Esophagus muscularis mucosa (tissue), 4 donors: ENCODE measurements around the gene C5orf15. TPM values are rescaled to one million over a fixed set of nuclear protein-coding genes. Genes with fewer than 3 reads are reported as not detected.

Experiments used
- DNase-seq: peaks from one replicate; pipeline ENCODE4 v3.0.0-alpha.2; 2017; ENCODE audit errors: extremely low spot score
- H3K27ac ChIP-seq, 4 donors: fragments of 200-600 bp; sonication (generic); replicated peaks in 1 of 4; 1 replicate in 3 of 4; 2 replicates in 1 of 4; pipeline ENCODE4 v1.5.1; 2016 to 2019; ENCODE audit warnings: mild to moderate bottlenecking in 1 of 4
- H3K27me3 ChIP-seq, 4 donors: fragments of 200-600 bp; sonication (generic); one replicate each; pipeline versions ENCODE4 v1.5.1 to v1.6.0; 2016 to 2019
- H3K36me3 ChIP-seq, 4 donors: fragments of 200-600 bp; sonication (generic); one replicate each; pipeline ENCODE4 v1.5.1; 2016 to 2019
- H3K4me1 ChIP-seq, 4 donors: fragments of 200-600 bp; sonication (generic); one replicate each; pipeline ENCODE4 v1.5.1; 2016 to 2019
- H3K4me3 ChIP-seq, 4 donors: fragments of 200-600 bp; sonication (generic); 1 replicate in 2 of 4; 2 replicates in 2 of 4; pipeline ENCODE4 v1.5.1; 2016 to 2019; ENCODE audit warnings: mild to moderate bottlenecking in 4 of 4, moderate library complexity in 1 of 4
- H3K9me3 ChIP-seq, 4 donors: fragments of 200-600 bp; sonication (generic); 1 replicate in 3 of 4; 2 replicates in 1 of 4; pipeline ENCODE4 v1.5.1; 2016 to 2019
- CTCF ChIP-seq, 3 experiments: fragments of 200-600 bp in 2 of 3; fragments of 450-650 bp in 1 of 3; sonication (generic) in 2 of 3; IDR thresholded peaks; one replicate each; pipeline ENCODE4 v1.5.1; 2017 to 2019; ENCODE audit warnings: antibody characterized with exemption in 3 of 3, mild to moderate bottlenecking in 2 of 3, moderate library complexity in 1 of 3
- EP300 ChIP-seq: sonication (generic); formaldehyde crosslinking; IDR thresholded peaks from one replicate; pipeline ENCODE4 v1.6.1; 2017; ENCODE audit warnings: antibody characterized with exemption
- POLR2A ChIP-seq: fragments of 450-650 bp; IDR thresholded peaks from one replicate; pipeline ENCODE4 v1.6.1; 2017; ENCODE audit warnings: antibody characterized with exemption, moderate library complexity, mild to moderate bottlenecking, low read depth
- POLR2AphosphoS5 ChIP-seq, 2 donors: sonication (generic); formaldehyde crosslinking; IDR thresholded peaks; one replicate each; pipeline ENCODE4 v1.6.1; 2017; ENCODE audit warnings: antibody characterized with exemption in 2 of 2
- WGBS: methylation state at CpG from one replicate; pipeline ENCODE4 v1.1.5; 2018; 5-methylcytosine and 5-hydroxymethylcytosine counted together
- intact Hi-C: fragments of 100-400 bp; cut with DNase I; formaldehyde crosslinking; loops from one replicate; pipeline ENCODE4 v1.15.1; 2023
- total RNA-seq, 4 donors: library from RNA; depleted of rRNA; stranded (reverse); fragments of >200 nt; gene quantifications; one replicate each; pipeline versions ENCODE4 v1.1.0 to v1.2.1, GENCODE V29; 2016

The C5orf15 gene
- 10 to 100 TPM; 20.3 to 26.1 (median 22.2) TPM for total RNA-seq

- under 1% methylated on average over 42 of the region's 48 CpGs for WGBS
- intact Hi-C loops = no loop called here
- Histone ChIP-seq H3K36me3 (peaks cover 14 to 35% (median 23%) of the 10 kb centered on the region in 4 donors), H3K4me1 (peaks cover 21 to 42% (median 32%) of the 10 kb centered on the region in 4 donors), H3K27ac (peak within 1 kb of the TSS; percentile 89 to 94 (median 91)), H3K9me3 (no peaks in the 10 kb centered on the region), H3K4me3 (peak within 1 kb of the TSS; percentile 80 to 95 (median 84)), H3K27me3 (no peaks in the 10 kb centered on the region)
- TF ChIP-seq EP300 (no peak), POLR2A (peak; percentile 33), CTCF (IDR thresholded peaks at IDR 0.05) (peak in 2 of 3 experiments; percentile 32 to 34), POLR2AphosphoS5 (IDR thresholded peaks at IDR 0.05) (peak; percentile 95 to 98)
- DNase-seq = peak; percentile 97
Measured at GRCh38 chr5:133968204-133968980, at the start of gene C5orf15. Gene C5orf15 (minus strand): TSS chr5:133968625. CDS start chr5:133968584, 41 bp downstream.

- Histone ChIP-seq H3K36me3 (no peaks in the 10 kb centered on the region), H3K27me3 (no peaks in the 10 kb centered on the region), H3K9me3 (no peaks in the 10 kb centered on the region), H3K27ac (no peak overlapping the region), H3K4me1 (peaks cover 13 to 20% (median 19%) of the 10 kb centered on the region in 4 donors), H3K4me3 (no peak overlapping the region)
- DNase-seq = no peak
- intact Hi-C loops = no loop called here
- TF ChIP-seq CTCF (IDR thresholded peaks at IDR 0.05) (no peak), EP300 (no peak), POLR2A (no peak), POLR2AphosphoS5 (IDR thresholded peaks at IDR 0.05) (no peak)
- WGBS = 63% methylated on average over 2 of the region's 2 CpGs
Measured at GRCh38 chr5:134008266-134008749, 39.9 kb upstream of the C5orf15 start.

DNA sequence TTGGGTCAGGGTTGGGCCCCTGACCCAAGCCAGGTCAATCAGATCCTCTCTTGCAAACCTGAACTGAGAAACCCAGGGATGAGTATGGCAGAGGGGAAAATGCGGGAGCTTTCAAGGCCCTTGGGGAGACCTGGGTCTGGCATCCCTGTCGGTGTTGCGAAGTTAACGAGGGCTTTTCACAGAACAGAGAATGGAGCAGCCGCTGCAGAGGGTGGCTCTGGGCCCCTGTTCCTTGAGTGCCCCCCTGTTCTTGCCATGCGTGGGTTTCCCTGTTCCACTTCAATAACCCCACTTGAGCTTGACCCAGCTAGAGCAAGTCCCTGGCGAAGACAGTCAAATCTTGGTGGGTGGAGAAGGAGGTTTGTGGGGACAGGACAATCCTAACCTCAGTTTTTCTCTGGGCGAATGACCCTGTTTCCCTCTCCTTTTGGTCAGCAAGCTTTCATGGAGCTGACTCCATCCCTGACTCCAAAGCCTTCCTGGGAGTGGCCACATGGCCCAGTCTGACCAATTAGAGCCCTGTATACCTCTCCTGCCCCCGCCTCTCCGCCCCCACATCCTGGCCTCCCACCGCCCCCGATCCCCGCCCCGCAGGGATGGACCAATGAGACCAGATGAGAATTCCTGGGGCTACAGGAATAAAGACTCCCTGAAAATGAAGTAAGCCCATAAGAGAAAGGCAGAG is 39.3 kb upstream of the C5orf15 start:
- DNase-seq = no peak
- intact Hi-C loops = no loop called here
- Histone ChIP-seq H3K9me3 (no peaks in the 10 kb centered on the region), H3K36me3 (no peaks in the 10 kb centered on the region), H3K27me3 (no peaks in the 10 kb centered on the region), H3K4me1 (peaks cover 19 to 26% (median 25%) of the 10 kb centered on the region in 4 donors), H3K4me3 (no peak overlapping the region), H3K27ac (peak overlapping the region in 1 of 4 donors; percentile 12)
- TF ChIP-seq EP300 (no peak), POLR2A (no peak), CTCF (IDR thresholded peaks at IDR 0.05) (no peak), POLR2AphosphoS5 (IDR thresholded peaks at IDR 0.05) (no peak)
- WGBS = 68% methylated on average over 14 of the region's 14 CpGs

- intact Hi-C loops = no loop called here
- H3K27me3 ChIP-seq = no peaks in the 10 kb centered on the region
- 90% methylated on average over 13 of the region's 13 CpGs for WGBS
- H3K4me3 ChIP-seq = peak overlapping the region; percentile 77 to 96 (median 90)
- no peak for TF ChIP-seq POLR2AphosphoS5 (IDR thresholded peaks at IDR 0.05)
- TF ChIP-seq POLR2A = no peak
- TF ChIP-seq EP300 = no peak
- TF ChIP-seq CTCF (IDR thresholded peaks at IDR 0.05) = no peak
- H3K9me3 ChIP-seq = no peaks in the 10 kb centered on the region
- peaks cover 35 to 42% (median 41%) of the 10 kb centered on the region in 4 donors for H3K4me1 ChIP-seq
- DNase-seq = no peak
- peak overlapping the region; percentile 97 to 100 (median 100) for H3K27ac ChIP-seq
- H3K36me3 ChIP-seq = peaks cover 0 to 13% (median 2%) of the 10 kb centered on the region in 4 donors
Measured at GRCh38 chr5:134006115-134006514, 37.7 kb upstream of the C5orf15 start.
